ENCODE results near the gene UPF1. TPM values are rescaled to one million over a fixed set of nuclear protein-coding genes. Genes with fewer than 3 reads are reported as not detected.

UPF1 gene
- total and polyA plus RNA-seq, 2 of the 13 experiments (the other 11 are each of a cell fraction or from before 2014, with no cell fraction given) = 16.9 to 41.8 TPM

- no peak for TF ChIP-seq NCOA2 (CRISPR knock-in tag; IDR thresholded peaks at IDR 0.05)
- TF ChIP-seq ZNF224 (CRISPR knock-in tag; IDR thresholded peaks at IDR 0.05) = no peak
- TF ChIP-seq GZF1 (CRISPR knock-in tag; IDR thresholded peaks at IDR 0.05) = no peak
- no peak for TF ChIP-seq ZNF768 (CRISPR knock-in tag; IDR thresholded peaks at IDR 0.05)
- TF ChIP-seq EEA1 (CRISPR knock-in tag; IDR thresholded peaks at IDR 0.05; ENCODE audit: borderline replicate concordance) = no peak
- TF ChIP-seq RFX3 (CRISPR knock-in tag; IDR thresholded peaks at IDR 0.05) = no peak
- TF ChIP-seq SRSF1 (optimal IDR thresholded peaks at IDR 0.05; ENCODE audit: low read depth, low read length) = no peak
- TF ChIP-seq, protein P1, sequence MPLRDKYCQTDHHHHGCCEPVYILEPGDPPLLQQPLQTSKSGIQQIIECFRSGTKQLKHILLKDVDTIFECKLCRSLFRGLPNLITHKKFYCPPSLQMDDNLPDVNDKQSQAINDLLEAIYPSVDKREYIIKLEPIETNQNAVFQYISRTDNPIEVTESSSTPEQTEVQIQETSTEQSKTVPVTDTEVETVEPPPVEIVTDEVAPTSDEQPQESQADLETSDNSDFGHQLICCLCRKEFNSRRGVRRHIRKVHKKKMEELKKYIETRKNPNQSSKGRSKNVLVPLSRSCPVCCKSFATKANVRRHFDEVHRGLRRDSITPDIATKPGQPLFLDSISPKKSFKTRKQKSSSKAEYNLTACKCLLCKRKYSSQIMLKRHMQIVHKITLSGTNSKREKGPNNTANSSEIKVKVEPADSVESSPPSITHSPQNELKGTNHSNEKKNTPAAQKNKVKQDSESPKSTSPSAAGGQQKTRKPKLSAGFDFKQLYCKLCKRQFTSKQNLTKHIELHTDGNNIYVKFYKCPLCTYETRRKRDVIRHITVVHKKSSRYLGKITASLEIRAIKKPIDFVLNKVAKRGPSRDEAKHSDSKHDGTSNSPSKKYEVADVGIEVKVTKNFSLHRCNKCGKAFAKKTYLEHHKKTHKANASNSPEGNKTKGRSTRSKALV (CRISPR knock-in tag; IDR thresholded peaks at IDR 0.05) = no peak
- TF ChIP-seq, protein P2, sequence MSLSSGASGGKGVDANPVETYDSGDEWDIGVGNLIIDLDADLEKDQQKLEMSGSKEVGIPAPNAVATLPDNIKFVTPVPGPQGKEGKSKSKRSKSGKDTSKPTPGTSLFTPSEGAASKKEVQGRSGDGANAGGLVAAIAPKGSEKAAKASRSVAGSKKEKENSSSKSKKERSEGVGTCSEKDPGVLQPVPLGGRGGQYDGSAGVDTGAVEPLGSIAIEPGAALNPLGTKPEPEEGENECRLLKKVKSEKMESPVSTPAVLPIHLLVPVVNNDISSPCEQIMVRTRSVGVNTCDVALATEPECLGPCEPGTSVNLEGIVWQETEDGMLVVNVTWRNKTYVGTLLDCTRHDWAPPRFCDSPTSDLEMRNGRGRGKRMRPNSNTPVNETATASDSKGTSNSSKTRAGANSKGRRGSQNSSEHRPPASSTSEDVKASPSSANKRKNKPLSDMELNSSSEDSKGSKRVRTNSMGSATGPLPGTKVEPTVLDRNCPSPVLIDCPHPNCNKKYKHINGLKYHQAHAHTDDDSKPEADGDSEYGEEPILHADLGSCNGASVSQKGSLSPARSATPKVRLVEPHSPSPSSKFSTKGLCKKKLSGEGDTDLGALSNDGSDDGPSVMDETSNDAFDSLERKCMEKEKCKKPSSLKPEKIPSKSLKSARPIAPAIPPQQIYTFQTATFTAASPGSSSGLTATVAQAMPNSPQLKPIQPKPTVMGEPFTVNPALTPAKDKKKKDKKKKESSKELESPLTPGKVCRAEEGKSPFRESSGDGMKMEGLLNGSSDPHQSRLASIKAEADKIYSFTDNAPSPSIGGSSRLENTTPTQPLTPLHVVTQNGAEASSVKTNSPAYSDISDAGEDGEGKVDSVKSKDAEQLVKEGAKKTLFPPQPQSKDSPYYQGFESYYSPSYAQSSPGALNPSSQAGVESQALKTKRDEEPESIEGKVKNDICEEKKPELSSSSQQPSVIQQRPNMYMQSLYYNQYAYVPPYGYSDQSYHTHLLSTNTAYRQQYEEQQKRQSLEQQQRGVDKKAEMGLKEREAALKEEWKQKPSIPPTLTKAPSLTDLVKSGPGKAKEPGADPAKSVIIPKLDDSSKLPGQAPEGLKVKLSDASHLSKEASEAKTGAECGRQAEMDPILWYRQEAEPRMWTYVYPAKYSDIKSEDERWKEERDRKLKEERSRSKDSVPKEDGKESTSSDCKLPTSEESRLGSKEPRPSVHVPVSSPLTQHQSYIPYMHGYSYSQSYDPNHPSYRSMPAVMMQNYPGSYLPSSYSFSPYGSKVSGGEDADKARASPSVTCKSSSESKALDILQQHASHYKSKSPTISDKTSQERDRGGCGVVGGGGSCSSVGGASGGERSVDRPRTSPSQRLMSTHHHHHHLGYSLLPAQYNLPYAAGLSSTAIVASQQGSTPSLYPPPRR (CRISPR knock-in tag; IDR thresholded peaks at IDR 0.05; ENCODE audit: borderline replicate concordance) = no peak
- no peak for TF ChIP-seq CEBPZ (IDR thresholded peaks at IDR 0.05; ENCODE audit: low read length)
- TF ChIP-seq GATAD1 (CRISPR knock-in tag; IDR thresholded peaks at IDR 0.05) = no peak
- peak; percentile 23; the same call in 1 of the 2 replicates for TF ChIP-seq CTCF (CRISPR knock-in tag; IDR thresholded peaks at IDR 0.05)
- TF ChIP-seq TIGD3 (CRISPR knock-in tag; IDR thresholded peaks at IDR 0.05; ENCODE audit: borderline replicate concordance) = no peak
- no peak for TF ChIP-seq TRIM24 (CRISPR knock-in tag; IDR thresholded peaks at IDR 0.05)
These were observed 764 bp downstream of the UPF1 start (continued) for GRCh38 chr19:18832306-18833140.

Data from HepG2 (cell line).